HG03571 (cell line): ENCODE data around the gene NNT.
"Not testable (repeated sequence)": the region's sequence is repeated elsewhere in the genome, so short reads cannot be mapped to it uniquely, and the experiment has no call there.

ENCODE experiments used
- ATAC-seq: cut with Tn5 transposase; IDR thresholded peaks from one replicate; pipeline ENCODE4 v1.9.1; 2021; ENCODE audit not compliant: unreplicated experiment

The NNT gene

GRCh38 chr5:43702293-43702692, 99.3 kb downstream of the NNT start:
- no peak for ATAC-seq

- ATAC-seq = no peak
Measured at GRCh38 chr5:43702815-43703214, 99.8 kb downstream of the NNT start.

- ATAC-seq = no peak
Measured at GRCh38 chr5:43704243-43704642, 101.3 kb downstream of the NNT start.

GRCh38 chr5:43706576-43706975, 103.6 kb downstream of the NNT start:
- not testable (repeated sequence) for ATAC-seq

GRCh38 chr5:43711496-43711895, 108.5 kb downstream of the NNT start:
- ATAC-seq = no peak

- no peak for ATAC-seq
Measured at GRCh38 chr5:43712081-43712480, 109.1 kb downstream of the NNT start.

GRCh38 chr5:43719783-43720182, 116.8 kb downstream of the NNT start:
- ATAC-seq = not testable (repeated sequence)

- no peak for ATAC-seq
Measured at GRCh38 chr5:43728581-43728980, 125.6 kb downstream of the NNT start.

GRCh38 chr5:43729846-43730478, 127.0 kb downstream of the NNT start:
- no peak for ATAC-seq

- ATAC-seq = no peak
Measured at GRCh38 chr5:43730832-43731342, 127.9 kb downstream of the NNT start.

GRCh38 chr5:43731573-43731972, 128.6 kb downstream of the NNT start:
- no peak for ATAC-seq

GRCh38 chr5:43745923-43746548, 143.1 kb downstream of the NNT start:
- not testable (repeated sequence) for ATAC-seq

GRCh38 chr5:43750809-43751208, 147.8 kb downstream of the NNT start:
- no peak for ATAC-seq

- no peak for ATAC-seq
Measured at GRCh38 chr5:43753069-43753468, 150.1 kb downstream of the NNT start.
